ENCODE results near the gene MATR3. TPM values are rescaled to one million over a fixed set of nuclear protein-coding genes. Genes with fewer than 3 reads are reported as not detected.

Gene MATR3
- total and polyA plus RNA-seq, 10 of the 15 experiments (the other 5 are each of a cell fraction or from before 2014, with no cell fraction given) = 134 to 401 (median 221) TPM

DNA sequence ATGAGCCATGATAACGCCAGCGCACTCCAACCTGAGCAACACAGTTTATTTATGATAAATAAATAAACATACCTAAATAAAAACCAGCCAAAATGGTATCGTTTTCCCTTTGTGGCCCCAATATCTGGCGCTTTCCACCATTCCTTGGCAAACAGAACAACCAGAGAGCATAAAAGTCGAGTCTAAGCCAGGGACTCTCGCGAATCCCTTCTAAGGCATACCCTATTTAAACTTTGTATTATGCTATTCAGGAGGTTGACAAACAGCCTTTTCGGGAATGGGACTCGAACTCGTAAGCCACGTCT lies 386 bp upstream of the MATR3 start:
- H3K36me3 ChIP-seq (ENCODE audit: control insufficient read depth in 2 of 2, insufficient read depth in 2 of 2, low read length in 1 of 2) = no peaks in the 10 kb centered on the region
- DNase-seq (ENCODE audit: low read depth, low spot score) = no peak
- H3K9me3 ChIP-seq (replicated peaks; ENCODE audit: control insufficient read depth, insufficient read depth, low read length) = no peaks in the 10 kb centered on the region
- no peak; the same call in 1 of the 3 replicates for ATAC-seq
- BruUV-seq (replicated peaks) = no TSS peak
- TF ChIP-seq IKZF2 (IDR thresholded peaks at IDR 0.05) (peak; percentile 76 to 78; a peak in 3 of 4 replicates), NFIC (IDR thresholded peaks at IDR 0.05; ENCODE audit: low read depth, low read length) (no peak), MEF2B (IDR thresholded peaks at IDR 0.05; ENCODE audit: partially characterized antibody, poor library complexity, severe bottlenecking) (peak; percentile 9), NRF1 (conservative IDR thresholded peaks at IDR 0.05; ENCODE audit: low read depth, low read length) (no peak)
- TF ChIP-seq, protein P1, sequence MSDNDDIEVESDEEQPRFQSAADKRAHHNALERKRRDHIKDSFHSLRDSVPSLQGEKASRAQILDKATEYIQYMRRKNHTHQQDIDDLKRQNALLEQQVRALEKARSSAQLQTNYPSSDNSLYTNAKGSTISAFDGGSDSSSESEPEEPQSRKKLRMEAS (IDR thresholded peaks at IDR 0.05; ENCODE audit: low read depth, low read length) = no peak
- peaks cover 51% of the 10 kb centered on the region for H3K79me2 ChIP-seq (ENCODE audit: control insufficient read depth, insufficient read depth, low read length)
- ChIA-PET POLR2A (interaction anchor here (0.6 to 7.6 kb wide), 13 partner anchors 9 to 365 kb away, joined by 3 to 61 read pairs (median 7); partner anchors contain the start of genes DNAJC18, MZB1 and PAIP2), SMC1A (ENCODE audit: uncharacterized antibody, unreplicated experiment) (interaction anchor here (1.2 to 12.7 kb wide), 4 partner anchors 13 to 60 kb away, joined by 3 to 136 read pairs (median 29); no protein-coding TSS in a partner anchor), CTCF (interaction anchor here (1.6 to 3.2 kb wide), 4 partner anchors 11 to 21 kb away, joined by 5 to 17 read pairs (median 10); no protein-coding TSS in a partner anchor), RAD21 (ENCODE audit: unreplicated experiment) (interaction anchor here (0.6 to 4.2 kb wide), 9 partner anchors 11 to 260 kb away, joined by 3 to 31 read pairs (median 6); no protein-coding TSS in a partner anchor)
- H3K9ac ChIP-seq (ENCODE audit: control insufficient read depth, insufficient read depth, low read length) = peak overlapping the region; percentile 99
- WGBS (ENCODE audit: insufficient coverage, insufficient replicate concordance, low lambda C conversion rate, missing lambda C conversion rate) = 28% methylated on average over 11 of the region's 11 CpGs
- in situ Hi-C loops (cut with MboI) = no loop called here
- H4K20me1 ChIP-seq (ENCODE audit: control insufficient read depth, insufficient read depth) = peaks cover 3% of the 10 kb centered on the region
- intact Hi-C loops (cut with micrococcal nuclease; ENCODE audit: unreplicated experiment) = loop anchor here (5.0 kb wide), 1 partner anchor 99 kb away; no protein-coding TSS in a partner anchor
- peak overlapping the region; percentile 89; the same call in 1 of the 2 replicates for H3K4me3 ChIP-seq
- peak overlapping the region; percentile 98 for H3K27ac ChIP-seq (ENCODE audit: control insufficient read depth, insufficient read depth)
- no peaks in the 10 kb centered on the region for H3K27me3 ChIP-seq (replicated peaks in 1 of 2; ENCODE audit: control insufficient read depth in 2 of 2, insufficient read depth in 2 of 2, low read length in 1 of 2)
- peaks cover 6% of the 10 kb centered on the region for H3K4me1 ChIP-seq (ENCODE audit: control insufficient read depth, insufficient read depth, low read length)
- H3K4me2 ChIP-seq (ENCODE audit: control insufficient read depth, insufficient read depth) = peak overlapping the region; percentile 85
- peak overlapping the region; percentile 94 for H2AFZ ChIP-seq (ENCODE audit: control insufficient read depth, low read depth, low read length)
- FAIRE-seq = no peak
